HG03064 (cell line): ENCODE measurements around the gene LYZL6.
"Not testable (repeated sequence)": the region's sequence is repeated elsewhere in the genome, so short reads cannot be mapped to it uniquely, and the experiment has no call there.

Experiments used
- ATAC-seq: cut with Tn5 transposase; IDR thresholded peaks from one replicate; pipeline ENCODE4 v1.9.1; 2021; ENCODE audit warnings: low read depth; ENCODE audit not compliant: unreplicated experiment

Gene LYZL6

DNA sequence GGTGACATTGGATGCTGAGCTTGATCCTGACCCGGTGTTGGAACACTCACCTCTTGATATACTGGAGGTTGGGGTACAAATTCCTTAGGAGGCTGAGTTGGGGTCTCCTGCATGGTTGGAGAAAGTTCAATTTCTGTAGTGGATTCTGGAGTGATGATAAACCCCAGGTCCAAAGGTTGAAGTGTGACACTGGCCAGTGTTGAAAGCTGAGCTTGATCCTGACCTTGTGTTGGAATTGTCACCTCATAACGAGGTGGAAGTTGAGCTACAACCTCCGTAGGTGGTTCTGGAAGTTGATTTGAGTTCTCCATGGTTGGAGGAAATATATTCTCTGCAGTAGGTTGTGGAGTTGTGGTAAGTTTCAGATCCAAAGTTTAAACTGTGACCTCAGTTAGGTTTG is 34.1 kb downstream of the LYZL6 start:
- no peak for ATAC-seq

DNA sequence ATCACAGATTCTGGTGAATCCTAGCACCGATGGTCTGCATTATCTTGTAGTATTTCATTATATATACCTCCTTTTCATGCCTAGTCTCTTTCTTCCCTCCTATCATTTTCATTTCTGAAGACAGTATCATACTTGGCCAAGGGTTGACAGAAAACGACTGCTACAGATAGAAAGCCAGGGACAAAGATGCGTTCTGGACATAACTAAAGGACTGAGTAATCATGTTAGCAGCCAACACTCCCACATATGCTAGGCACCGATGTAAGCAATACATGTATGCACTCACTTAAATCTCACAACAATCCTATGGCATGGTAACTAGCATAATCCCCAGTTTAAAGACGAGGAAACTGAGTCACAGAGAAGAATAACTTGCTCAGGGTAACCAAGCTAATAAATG is 35.8 kb downstream of the LYZL6 start:
- ATAC-seq, result no peak

DNA sequence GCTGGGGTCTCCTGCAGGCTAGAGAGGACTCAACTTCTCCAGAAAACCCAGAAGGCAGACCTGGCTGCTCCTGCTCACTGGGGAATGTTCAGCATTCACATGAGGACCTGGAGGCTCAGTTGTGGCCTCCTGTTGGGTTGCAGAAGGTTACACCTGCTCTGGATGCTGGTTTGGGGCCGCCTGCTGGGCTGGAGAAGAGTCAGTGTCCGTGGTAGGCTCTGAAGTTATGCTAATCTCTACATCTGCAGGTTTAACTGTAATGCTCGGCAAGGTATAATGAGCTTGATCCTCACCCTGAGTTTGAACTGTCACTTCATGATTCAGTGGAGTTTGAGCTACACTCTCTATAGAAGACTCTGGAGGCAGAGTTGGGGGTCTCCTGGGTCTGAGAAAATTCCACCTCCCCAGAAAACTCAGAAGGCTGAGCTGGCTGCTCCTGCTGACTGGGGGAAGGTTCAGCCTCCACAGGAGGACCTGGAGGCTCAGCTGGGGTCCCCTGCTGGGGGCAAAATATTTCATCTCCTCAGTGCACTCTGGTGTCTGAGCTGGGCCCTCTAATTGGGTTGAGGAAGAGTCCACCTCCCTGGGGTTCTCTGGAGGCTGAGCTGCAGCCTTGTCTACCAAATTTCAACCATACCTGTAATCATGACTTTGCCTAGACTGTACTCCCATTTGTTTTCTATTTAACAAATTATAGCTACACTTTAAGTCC is 36.4 kb downstream of the LYZL6 start:
- ATAC-seq, result no peak

DNA sequence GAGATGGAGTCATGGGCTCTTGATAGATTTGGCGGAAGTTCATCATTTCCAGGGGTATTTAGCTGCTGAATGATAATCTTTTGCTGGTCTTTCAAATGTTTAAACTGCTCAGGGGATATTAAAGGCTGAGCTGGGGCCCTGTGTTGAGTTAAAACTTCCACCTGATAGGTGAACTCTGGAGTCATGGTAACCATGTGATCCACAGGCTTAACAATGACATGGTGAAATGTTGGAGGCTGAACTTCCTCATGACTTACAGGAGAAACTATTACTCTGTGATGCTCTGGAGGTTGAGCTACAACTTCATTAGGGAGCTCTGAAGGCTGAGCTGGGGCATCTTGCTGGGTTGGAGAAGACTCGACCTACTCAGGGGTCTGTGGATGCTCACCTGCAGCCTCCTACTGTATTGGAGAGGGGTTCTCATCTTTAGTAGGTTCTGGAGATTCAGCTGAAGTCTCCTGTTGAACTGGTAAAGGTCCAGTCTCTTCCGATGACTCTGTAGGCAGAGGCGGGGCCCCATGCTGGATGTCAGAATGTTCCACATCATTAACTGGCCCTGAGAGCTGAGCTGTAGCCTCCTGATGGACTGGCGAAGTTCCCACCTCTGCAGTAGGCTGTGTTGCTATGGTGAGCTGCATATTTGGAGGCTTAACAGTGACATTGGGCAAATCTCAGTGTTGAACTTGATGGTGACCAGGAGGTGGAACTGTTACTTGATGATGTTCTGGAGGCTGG is 37.2 kb downstream of the LYZL6 start:
- no peak for ATAC-seq

DNA sequence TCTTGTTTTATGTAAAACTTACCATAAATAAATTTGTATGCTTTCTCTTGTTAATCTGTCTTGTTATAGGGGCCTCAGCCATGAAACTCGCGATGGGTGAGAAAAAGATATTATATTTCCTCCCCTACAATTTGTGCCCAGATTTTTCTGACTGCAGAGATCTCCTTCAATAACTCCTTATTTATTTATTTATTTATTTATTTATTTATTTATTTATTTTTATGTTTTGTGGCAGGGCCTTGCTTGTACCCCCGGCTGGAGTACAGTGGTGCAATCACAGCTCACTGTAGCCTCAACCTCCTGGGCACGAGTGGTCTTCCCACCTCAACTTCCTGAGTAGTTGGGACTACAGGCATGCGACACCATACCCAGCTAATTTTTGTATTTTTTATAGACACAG is 40.1 kb downstream of the LYZL6 start:
- ATAC-seq, result no peak

DNA sequence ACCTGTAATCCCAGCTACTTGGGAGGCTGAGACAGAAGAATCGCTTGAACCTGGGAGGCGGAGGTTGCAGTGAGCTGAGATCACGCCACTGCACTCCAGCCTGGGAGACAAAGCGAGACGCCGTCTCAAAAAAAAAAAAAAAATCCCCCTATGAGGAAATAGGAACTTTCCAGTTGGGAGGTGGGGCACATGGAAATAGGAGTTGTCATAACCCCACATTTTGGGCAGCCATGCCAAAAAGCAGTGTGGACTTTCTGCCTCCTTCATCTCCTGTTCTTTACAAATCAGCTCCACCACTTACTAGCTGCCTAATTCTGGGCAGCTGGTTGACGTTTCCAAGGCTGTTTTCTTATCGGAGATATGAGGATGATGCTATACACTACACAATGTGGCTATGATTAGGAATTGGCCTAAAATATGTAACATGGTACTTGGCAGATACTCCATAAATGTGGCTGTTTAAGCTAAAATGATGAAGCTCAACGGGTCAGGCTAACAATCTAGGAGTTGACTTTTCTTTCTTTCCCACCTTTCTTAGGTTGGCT is 41.8 kb downstream of the LYZL6 start:
- no peak for ATAC-seq

DNA sequence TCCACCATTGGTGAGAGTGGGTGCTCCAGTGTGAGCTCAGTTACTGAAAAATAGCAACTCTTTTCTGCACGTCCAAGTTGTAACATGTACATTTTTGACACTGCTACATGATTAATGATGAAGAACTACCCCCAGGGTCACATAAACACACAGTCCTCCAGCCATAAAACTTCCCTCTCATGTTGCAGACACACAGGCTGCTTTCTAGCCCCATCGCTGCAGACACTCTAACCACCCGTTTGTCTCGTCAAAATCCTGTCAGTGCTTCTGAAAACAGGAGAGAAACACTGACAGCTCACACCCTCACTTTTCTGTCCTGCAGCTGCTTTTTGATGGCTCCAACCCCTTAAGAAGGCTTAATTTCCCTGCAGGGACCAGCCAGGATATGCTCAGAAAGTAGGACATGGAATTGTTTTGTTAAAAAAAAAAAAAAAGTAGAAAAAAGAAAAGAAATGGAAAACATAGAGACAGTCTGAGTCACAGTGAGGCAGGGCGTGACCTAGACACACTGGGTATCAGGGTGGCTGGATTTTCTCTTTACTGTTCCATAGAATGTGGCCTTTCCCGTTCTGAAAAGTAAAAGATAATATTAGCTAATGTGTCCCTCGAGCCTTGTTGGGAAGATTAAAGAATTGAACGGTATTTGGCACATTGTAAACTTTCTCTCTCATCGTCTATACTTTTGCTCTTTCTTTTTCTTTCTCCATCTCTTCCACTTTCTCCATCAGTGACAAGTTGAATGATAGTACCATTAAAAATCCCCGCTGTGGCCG is 42.6 kb downstream of the LYZL6 start:
- ATAC-seq, result no peak

DNA sequence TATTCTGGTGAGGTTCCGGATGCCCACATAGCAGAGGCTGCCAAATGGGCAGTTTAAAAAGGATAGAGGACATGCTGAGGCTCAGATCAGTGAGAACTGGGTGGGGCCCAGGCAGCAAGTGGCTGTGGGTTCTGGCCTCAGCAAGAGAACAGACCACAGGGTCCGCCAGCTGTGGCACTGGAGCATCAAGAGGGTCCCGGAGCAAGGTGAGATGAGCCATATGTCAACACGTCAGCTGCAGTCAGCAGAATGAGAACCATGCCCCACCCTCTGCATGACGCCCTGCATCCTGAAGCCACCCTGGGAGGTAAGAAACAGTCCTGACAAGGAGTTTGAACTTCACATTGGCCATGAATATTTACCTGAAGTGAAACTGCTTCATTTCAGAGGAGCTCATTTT is 43.2 kb downstream of the LYZL6 start:
- no peak for ATAC-seq

DNA sequence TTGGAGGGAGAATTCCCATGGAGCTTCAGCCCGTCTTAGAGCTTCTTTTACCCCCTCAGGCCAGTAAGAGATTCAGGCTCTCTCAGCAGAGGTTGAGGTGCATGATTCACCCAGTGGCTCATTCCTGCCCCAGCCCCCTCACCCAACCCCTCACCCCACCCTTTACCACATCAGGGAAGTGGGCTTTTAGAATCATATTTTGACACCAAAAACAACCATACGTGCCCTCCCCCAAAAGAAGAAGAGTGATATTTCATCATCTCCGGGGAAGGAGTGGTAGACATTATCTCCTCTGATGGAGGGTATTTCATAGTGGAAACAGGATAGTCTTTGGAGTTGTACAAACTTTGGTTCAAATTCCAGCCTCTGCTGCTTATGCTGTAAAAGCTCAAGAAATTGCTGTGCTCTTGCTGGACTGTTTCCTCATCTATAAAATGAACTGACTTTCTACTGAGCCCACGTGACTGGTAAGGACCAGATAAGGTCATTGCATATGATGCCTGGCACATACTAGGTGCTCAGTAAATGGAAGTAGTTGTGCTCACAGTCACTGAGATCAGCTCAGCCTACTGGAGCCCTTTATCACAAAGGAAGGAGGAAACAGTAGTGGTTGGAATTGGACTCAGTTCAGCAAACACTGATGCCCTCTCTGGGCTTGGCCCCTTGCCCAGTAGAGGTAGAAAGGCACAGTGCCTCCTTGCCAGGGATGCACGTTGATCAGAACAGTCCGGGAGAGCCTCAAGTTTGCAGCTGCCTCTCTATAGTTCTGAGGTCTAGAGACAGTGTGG is 45.0 kb downstream of the LYZL6 start:
- no peak for ATAC-seq

DNA sequence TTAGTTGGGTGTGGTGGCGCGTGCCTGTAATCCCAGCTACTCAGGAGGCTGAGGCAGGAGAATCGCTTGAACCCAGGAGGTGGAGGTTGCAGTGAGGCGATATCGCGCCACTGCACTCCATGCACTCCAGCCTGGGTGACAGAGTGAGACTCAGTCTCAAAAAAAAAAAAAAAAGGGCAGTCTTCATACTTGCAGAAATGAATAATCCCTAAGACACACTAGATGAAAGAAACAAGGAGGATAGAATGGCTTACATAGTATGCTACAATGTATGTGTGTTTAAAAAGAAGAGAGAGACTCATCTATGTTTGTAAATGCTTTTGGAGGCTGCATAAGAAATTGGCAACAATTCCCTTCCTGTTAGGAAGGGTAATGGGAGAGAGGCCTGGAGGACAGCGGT is 45.7 kb downstream of the LYZL6 start:
- not testable (repeated sequence) for ATAC-seq

DNA sequence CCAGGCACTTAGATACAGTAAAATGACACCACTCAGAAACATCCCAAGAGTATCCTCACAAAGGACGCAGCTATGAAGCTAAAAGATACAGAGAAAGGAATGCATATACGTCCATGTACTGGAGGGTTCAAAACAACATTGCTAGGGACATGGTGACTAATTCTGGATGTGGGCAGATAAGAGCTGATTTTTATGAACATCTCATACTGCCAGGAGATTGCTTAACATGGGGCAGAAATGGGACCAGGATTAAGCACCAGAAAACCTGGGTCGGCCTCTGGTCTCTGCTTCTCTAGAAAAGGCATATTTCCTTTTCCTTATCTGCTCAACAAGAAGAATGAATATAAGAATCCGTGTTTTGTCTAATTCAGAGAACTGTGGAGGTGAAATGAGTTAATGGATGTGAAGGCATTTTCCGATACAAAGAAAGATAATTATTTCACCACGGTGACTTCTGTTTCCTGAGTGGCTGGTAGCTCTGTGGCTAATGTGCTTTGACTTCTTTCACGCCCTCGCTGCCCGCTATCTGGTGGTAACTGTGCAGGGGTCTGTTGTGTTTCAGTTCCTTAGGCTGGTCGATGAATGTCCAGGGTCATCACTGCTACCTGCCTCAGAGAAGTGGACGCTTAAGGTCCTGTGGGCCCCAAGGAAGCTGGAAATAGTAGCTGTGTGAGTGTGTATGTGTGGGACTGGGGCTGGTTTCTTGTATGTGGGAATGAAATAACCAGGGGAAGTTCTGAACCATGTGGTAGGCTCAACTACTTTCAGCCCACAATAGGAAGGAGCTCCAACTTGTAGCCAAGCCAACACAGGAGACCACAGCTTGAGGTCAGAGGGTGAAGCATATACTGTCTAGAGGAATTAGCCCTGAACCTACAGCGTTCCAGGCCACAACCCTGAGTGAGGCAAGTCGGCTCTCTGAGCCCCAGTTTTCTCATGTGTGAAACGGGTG is 47.6 kb downstream of the LYZL6 start:
- no peak for ATAC-seq

DNA sequence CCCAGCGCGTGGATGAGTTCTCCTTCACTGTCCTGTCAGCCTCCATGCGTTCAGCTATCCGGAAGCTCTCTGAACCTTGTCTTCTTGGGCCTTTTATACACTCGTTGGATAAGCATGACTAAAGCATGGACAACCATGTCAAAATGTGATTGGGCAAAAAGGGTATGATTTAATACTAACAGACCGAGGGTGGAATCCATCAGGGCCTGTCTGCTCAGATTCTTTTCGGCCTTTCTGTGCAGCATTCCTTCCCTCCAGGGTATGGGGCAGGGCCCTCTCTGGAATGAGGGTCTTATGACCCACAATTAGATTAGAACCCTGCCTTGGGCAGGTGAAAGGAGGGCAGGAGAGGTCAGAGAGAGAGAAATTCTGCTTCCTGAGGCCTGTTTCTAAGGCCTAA is 49.3 kb downstream of the LYZL6 start:
- ATAC-seq, result no peak

DNA sequence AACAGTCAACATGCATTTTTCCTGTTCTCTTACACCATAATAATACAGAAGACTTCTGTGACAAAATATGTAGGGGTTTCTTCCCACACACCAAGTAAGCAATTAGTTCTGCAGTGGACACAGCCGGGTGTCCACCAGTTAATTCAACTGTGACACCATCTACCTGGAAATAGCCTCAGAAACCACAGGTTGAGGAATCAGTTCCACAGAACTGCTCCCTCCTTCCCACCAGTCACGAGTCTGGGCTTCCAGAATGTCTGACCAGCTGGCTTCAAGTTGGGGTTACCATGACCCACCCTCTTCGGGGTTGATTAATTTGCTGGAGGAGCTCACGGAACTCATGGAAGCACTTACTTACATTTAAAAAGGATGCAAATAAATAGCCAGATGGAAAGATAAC is 49.8 kb downstream of the LYZL6 start:
- ATAC-seq, result no peak

DNA sequence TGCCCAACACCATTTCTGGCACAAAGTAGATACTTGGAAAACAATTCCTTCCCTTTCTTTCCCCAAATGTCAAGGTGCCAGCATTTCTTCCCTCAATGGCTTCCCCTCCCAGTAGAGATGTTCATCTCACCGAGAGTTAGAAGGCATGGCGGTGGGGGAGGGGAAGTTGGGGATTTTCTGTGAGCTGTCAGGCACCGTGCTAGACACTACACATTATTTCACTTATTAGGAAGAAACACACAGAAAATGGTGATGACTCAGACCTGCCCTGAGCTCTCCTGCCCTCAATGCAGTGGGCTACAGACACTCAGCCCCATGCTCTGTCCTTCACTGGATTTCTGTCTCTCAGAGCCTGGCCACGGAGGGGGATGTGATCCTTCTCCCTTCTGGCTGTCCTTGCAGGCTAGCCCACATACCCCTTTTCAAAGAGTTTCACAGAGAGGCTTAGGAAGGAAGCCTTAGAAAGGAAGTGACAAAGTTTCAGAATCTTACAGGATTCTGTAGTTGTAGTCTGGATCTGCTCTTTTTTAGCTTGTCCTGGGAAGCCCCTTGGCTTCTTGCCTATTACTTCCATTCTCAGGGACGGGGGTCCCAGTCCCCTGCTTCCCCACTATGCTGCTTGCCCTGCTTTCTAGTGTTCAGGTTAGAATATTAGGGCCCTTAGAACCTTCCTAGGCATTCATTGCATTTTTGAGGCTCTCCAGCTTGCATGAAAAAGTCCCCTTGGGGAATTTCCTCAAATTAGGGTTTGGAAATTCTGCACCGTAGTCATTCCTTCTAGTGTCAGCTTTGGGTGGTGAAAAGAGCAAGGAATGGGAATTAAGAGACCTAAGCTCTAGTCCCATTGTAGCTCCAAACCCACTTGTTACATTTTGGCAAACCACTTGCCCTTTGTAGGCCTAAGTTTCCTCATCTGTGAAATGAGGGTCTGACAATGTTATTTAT is 51.1 kb downstream of the LYZL6 start:
- ATAC-seq, result no peak

DNA sequence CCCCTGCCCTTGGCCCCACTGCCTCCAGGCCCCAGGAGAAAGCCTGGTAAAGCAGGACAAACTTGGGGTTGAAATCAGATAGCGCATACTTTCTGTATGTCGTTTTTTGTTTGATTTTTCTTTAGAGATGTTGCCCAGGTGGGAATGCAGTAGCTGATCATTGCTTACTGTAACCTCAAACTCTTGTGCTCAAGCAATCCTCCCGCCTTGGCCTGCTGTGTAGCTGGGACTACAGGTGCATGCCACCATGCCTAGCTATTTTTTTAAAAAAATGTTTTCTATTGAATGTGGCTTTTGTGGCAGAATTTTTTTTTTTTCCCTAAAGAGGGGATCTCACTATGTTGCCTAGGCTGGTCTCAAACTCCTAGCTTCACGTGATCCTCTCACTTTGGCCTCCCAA is 52.2 kb downstream of the LYZL6 start:
- ATAC-seq, result no peak

DNA sequence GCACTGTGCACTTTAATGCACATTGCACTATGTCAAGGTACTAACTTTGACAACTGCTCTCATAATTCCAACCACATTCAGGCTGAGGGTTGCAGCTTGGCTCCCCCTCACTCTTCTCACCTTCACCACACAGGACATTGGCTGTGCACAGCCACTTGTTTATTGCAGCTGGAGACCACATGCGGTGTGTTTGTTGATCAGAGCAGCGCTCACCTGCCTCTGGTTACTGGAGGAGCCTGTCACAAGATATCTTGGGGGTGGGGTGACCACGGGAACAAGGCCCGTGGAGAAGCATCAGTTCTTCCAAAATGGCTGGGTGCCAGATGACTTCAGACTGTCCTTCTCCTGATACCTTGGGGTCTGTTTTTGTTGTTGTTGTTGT is 52.7 kb downstream of the LYZL6 start:
- ATAC-seq, result no peak

DNA sequence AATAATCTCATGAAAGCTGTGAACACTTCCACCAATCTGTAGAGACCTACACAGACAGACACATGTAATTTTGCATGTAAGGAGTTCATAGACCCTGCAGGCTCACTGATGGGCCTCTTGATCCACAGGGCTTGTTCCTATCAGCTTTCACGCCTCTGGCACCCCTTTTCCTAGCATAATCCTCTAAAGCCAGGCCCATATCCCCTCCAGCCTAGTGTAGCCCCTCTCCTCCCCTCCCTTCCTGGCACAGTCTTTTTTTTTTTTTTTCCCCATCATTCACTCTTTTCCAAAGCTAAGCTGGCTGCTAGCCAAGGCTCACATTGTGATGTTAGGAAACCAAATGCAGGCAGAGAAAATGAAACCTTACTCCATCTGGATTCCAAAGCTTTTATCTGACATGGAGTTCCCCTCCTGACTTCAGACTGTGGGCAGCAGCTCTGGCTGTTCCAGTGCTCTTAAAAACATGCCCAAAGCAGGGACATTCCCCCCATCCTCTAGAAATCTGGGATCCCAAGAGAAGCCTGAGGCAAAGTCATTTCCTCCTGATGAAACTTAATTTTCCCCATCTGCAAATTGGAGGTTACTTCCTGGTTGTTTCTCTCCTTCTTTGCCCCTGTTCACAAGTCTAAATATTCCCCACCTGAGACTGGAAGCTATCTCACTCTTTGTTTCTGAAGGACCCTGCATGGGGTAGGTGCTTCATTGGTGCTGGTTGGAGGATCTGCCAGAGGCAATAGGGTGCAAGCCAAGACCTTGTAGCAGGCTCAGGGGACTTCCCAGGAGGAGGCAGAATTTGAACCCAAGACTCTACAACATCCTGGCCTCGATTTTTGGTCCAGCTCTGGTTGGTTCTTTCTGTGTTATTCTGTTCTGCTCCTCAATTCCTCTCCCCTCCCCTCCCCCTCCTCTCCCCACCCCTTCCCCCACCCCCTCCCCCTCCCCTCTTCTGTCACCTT is 53.4 kb downstream of the LYZL6 start:
- no peak for ATAC-seq
